GM13977 (cell line): ENCODE measurements around the gene CFAP92.
"Not testable (repeated sequence)": the region's sequence is repeated elsewhere in the genome, so short reads cannot be mapped to it uniquely, and the experiment has no call there.

ENCODE experiments used
- DNase-seq: peaks from one replicate; pipeline ENCODE4 v3.0.0; 2012; ENCODE audit warnings: low spot score
- CTCF ChIP-seq: IDR thresholded peaks from 2 replicates; pipeline ENCODE4 v1.5.1; 2012; ENCODE audit warnings: mild to moderate bottlenecking, control low read depth; ENCODE audit not compliant: insufficient read depth; ENCODE audit errors: extremely low read depth, missing control alignments
- in situ Hi-C: fragments of 300-500 bp; cut with MboI; formaldehyde crosslinking; loops from one replicate; pipeline ENCODE4 v1.12.0; 2022; ENCODE audit warnings: low sequenced_read_pairs, low pct_unique_long_range_greater_than_20kb, mixed read lengths, inconsistent platforms; ENCODE audit not compliant: unreplicated experiment

Gene CFAP92

GRCh38 chr3:128873244-128874022, 120.4 kb downstream of the CFAP92 start:
- no peak for DNase-seq
- no peak for TF ChIP-seq CTCF
- in situ Hi-C loops, result no loop called here

- no peak for TF ChIP-seq CTCF
- in situ Hi-C loops, result no loop called here
- no peak for DNase-seq
Observed at GRCh38 chr3:128872744-128873143, 121.1 kb downstream of the CFAP92 start.

- no peak for DNase-seq
- in situ Hi-C loops, result no loop called here
- no peak for TF ChIP-seq CTCF
Observed at GRCh38 chr3:128872282-128872681, 121.6 kb downstream of the CFAP92 start.

DNA sequence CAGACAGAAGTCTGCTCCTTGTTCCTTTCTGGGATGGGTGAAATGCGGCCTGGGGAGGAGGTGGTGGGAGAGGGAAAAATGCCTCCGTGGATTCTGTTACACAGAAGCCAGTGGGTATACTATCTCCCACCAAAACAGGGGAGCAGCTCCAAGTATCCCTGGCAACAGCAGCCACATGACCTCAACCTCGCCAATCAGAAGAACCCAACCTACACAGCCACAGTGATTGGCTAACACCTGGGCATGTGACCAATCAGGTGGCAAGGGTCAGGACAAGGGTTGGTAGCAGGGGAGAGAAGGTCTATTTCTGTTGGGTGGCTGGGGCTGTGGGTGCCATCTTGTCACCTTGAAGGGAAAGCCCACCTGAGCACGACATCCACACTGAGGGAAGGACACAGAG, 123.5 kb downstream of the CFAP92 start:
- DNase-seq, result no peak
- in situ Hi-C loops, result no loop called here
- TF ChIP-seq CTCF, result no peak

DNA sequence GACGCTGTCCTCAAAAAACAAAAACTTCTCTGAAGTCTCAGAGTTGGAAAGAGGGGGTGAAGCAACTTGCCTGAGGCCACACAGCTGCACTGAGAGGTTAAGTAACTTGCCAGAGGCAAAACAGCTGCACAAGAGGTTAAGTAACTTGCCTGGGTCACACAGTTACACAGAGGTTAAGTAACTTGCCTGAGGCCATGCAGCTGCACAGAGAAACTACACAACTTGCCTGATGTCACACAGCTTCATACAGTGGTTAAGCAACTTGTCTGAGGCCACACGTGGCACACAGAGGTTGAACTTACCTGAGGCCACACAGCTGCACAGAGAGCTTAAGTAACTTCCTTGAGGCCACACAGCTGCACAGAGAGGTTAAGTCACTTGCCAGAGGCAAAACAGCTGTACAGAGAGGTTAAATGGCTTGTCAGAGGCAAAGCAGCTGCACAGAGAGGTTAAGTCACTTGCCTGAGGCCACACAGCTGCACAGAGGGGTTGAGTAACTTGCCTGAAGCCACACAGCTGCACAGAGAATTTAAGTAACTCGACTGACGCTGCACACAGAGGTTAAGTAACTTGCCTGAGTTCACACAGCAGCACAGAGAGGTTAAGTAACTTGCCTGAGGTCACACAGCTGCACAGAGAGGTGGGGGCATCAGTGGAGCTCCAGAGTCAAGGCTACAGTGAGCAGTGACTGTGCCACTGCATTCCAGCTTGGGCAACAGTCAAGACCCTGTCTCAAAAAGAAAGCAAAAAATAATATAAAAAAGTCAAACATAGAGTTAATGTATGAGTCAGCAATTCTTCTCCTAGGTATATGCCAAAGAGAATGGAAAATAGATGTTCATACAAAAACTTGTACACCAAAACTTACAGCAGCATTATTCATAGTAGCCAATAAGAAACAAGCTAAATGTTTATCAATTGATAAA, 126.4 kb downstream of the CFAP92 start:
- no peak for DNase-seq
- in situ Hi-C loops, result no loop called here

DNA sequence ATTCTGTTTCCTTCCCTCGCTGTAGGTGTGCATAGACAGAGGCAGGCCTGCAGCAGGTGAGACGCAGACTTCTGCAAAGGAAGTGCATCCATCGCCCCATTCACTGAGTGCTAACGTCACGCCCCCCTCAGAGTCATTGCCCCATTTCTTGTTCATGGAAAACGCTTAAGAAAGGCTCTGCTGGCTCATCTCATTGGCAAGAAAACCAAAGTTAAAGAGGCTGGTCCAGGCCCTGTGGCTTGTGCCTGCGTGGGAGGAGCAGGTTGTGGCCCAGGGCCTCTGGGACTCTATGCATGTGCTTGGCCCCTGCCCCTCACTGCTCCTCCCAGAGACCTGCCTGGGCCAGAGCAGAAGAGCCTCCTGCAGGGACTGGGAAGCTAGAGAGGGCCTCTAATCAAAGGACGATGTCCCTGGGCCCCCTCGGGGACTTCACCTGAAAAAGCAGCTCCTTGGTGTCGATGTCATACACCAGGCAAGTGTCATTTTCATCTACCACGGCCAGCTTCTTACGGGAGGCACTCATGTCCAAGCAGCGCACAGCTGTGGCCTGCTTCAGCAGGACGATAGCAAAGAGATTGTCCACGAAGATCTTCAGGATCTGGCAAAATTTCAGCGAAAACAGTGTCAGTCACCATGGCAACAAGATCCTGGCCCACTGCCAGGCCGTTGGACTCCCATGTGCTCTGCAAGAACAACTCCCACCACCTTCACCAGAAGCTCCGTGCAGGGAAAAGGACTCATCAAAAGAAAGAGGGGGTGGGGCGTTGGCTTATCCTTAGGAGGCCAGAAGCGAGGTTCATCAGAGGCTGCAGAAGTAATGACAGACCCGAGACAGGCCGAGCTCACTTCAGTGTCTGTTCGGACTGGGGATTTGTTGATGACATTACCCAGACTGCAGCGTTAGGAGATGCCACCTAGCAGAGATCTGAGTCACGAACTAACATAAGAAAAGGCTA, 128.7 kb downstream of the CFAP92 start:
- in situ Hi-C loops, DNase-seq: not testable (repeated sequence)

More for the DNA sequence above, 126.4 kb downstream of the CFAP92 start:
- no peak for TF ChIP-seq CTCF
